Measurements from ENCODE around the gene GET4.
"Not testable (repeated sequence)": the region's sequence is repeated elsewhere in the genome, so short reads cannot be mapped to it uniquely, and the experiment has no call there.

GET4 gene

GRCh38 chr7:930975-931758 lies 54.8 kb downstream of the GET4 start:
- DNase-seq (ENCODE audit: low spot score), result no peak

DNA sequence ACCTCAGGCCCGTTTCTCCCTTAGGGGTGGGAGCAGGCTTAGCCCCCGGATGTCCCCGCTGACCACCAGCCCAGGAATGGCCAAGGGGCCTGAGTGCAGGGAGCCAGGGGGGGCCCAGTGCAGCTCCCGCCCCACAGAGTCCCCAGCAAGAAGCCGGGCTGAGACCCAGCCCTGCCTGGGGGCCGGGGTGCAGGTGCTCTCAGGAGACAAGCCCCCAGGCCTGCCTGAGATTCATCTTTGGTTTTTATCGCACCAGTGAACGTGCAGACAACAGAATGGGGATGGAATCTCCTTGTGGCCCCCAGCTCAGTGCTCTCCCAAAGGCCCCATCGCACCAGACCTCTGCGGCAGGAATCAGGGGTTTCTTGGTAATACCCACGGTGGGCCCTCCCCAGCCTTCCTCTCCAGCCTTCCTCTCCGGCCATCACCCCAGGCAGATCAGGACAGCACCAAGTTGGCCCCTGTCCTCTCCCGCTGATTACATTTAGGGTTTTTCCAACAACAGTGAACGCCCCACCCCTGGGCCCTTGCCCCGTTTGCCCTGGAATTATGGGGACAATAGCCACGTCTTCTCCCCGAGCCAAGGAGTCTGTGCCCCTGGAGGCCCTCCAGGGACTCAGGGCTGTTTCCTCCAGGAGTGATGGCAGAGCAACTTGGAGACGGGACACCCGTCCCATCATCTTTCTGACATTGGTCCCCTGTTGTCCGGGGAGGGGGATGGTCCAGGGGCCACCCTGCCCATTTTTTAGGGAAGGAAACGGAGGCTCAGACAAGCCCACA lies 55.7 kb downstream of the GET4 start:
- no peak for DNase-seq (ENCODE audit: low spot score)

DNA sequence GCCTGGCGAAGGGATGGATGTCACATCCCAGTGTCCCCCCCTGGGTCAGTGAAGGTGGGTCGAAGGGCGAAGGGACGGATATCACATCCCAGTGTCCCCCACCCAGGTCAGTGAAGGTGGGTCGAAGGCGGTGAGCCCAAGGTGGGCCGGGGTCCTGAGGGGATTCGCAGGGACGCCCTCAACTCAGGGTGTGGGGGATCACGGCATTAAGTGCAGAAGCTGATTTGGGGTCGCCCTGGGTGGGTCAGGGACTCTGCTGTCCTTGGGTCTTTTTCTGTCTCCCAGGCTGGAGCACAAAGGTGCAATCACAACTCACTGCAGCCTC lies 56.3 kb downstream of the GET4 start:
- no peak for DNase-seq (ENCODE audit: low spot score)

DNA sequence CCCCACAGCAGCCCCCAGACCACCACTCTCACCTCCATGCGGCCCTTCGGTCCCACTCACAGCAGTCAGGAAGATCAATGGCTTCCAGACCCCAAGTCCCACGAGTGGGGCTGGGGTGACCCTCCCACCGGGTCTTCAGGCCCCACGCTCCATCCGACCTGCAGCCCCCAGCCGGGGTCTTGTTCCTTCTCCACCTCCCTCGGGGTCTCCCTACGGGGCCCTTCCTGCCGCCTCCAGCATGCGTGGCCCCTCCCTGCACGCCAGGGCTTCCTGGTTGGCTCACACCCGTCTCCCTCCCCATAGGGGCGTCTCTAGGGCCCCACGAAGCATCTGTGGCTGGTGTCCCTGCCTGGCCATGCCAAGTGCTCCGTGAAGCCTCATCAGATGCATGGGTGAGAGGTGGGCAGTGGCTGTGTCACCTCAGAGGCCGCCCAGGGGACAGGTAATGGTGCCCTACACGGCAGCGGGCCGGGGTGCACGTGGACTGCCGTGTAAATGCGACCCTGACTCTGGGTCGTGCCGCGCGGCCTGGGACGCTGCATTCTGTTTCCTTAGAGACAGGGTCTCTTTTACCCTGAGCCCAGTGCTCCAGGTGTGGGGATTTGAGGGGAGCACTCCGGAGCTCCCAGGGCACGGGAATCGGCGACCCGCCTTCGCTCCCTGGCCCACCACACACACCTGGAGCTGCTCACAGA lies 58.3 kb downstream of the GET4 start:
- no peak for DNase-seq (ENCODE audit: low spot score)

DNA sequence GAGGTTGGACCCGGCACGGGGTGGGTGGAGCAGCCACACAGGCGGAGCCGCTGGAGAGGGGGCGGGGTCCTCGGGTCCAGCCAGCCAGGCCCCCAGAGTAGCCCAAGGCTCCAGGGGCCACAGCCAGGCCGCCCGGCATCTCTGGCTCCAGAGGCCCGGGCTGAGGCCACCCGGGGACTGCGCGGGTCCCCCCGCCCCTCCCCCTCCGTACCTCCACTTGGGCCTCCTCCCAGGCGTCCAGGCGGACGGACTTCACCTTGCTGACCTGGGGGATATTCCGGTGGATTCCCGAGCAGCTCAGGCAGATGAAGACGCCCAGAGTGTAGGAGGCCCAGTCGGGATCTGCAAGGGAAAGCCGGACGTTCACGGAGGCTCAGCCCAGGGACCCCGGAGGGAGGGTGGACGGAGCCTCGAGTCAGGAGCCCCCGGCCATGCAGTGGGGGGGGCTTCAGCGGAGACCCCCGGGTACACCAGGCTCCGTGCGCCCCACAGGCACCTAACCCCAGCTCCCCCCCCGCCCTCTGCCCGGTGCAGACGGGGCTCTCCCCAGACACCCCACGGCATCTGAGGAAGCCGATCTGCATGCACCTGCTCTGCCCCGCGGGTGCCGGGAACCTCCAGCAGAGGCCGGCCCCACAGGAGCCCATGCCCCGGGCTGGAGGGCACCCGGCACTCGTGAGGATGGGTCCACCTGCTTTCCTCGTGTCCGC lies 59.0 kb downstream of the GET4 start:
- no peak for DNase-seq (ENCODE audit: low spot score)

GRCh38 chr7:935874-936385 lies 59.6 kb downstream of the GET4 start:
- no peak for DNase-seq (ENCODE audit: low spot score)

DNA sequence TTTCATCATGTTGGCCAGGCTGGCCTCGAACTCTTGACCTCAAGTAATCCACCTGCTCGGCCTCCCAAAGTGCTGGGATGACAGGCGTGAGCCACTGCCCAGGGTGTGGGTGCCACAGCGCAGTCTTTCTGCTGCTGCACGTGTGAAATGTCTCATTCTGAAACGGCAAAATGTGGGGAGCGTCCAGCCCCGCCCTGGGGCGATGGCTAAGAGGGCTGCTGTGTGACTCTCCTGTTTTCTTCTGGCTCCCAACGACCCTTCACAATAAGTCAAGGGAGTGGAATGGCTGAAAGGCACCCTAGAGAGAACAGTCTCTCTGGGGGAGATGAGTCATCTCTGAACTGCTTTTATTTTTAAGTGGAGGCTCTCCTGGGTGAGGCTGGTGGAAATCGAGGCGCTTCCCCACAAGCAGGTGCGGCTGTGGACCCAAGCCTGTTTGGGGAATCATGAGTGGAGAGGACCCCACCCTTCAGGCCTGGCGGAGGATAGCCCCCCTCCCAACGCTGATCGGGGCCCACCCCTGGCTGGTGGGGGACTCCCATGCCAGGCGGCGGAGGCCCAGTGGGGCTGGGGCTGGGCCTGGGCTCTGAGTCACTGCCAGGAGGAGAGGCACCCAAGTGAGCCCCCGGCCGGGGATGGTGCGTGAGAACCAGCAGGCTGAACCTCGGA lies 60.2 kb downstream of the GET4 start:
- no peak for DNase-seq (ENCODE audit: low spot score)

- DNase-seq (ENCODE audit: low spot score), result no peak
Observed at GRCh38 chr7:937856-938484, 61.6 kb downstream of the GET4 start.

- DNase-seq (ENCODE audit: low spot score), result no peak
Observed at GRCh38 chr7:938546-939185, 62.3 kb downstream of the GET4 start.

DNA sequence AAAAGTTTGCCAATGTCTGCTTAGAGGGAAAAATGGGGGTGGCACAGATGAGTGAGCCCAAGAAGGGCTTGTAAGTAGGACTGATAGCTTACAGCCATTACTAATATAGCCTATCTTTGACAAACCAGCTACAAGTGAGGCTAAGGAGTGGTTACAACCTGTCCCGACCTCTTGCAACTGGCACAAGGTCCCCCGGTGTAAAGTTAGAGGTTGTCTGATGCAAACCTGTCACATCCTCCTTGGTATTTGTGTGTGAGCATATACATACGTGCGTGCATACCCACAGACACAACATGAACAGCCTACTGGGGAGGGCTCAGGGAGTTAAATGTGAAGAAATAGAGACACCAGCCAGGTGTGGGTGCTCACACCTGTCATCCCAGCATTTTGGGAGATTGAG lies 63.5 kb downstream of the GET4 start:
- no peak for DNase-seq (ENCODE audit: low spot score)

DNA sequence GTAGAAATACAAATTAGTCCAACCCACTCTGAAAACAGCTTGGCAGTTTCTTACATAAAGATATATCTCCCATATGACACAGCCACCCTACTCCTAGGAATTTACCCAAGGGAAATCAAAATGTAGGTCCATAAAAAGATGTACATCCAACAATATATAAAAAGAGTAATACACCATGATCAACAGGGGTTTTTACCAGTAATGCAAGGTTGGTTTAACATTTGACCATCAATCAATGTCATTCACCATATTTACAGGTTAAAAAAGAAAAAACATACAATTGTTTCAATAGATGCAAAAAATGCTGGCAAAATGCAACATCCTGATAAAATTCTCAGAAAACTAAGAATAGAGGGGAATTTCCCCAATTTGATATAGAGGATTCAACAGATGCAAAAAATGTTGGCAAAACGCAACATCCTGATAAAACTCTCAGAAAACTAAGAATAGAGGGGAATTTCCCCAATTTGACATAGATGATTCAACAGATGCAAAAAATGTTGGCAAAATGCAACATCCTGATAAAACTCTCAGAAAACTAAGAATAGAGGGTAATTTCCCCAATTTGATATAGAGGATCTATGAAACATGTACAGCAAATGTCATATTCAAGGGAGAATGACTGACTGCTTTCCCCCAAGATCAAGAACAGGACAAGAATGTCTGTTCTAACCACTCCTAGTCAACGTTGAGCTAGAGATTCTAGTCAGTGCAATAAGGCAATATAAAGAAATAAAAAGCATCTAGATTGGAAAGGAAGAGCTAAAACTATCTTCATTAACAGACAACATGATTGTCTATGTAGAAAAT lies 64.5 kb downstream of the GET4 start:
- DNase-seq (ENCODE audit: low spot score), result no peak

DNA sequence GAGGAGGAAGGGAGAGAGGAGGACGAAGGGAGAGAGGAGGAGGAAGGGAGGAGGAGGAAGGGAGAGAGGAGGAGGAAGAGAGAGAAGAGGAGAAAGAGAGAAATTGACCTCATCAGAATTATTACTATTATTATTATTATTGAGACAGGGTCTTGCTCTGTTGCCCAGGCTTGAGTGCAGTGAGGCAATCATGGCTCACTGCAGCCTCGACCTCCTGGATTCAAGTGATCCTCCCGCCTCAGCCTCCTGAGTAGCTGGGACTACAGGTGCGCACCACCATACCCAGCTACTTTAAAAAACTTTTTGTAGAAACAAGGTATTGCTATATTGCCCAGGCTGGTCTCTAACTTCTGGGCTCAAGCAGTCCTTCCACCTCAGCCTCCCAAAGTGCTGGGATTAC lies 67.4 kb downstream of the GET4 start:
- not testable (repeated sequence) for DNase-seq (ENCODE audit: low spot score)

GRCh38 chr7:944744-945143 lies 68.4 kb downstream of the GET4 start:
- no peak for DNase-seq (ENCODE audit: low spot score)

- DNase-seq (ENCODE audit: low spot score), result no peak
Observed at GRCh38 chr7:945147-945555, 68.8 kb downstream of the GET4 start.

DNA sequence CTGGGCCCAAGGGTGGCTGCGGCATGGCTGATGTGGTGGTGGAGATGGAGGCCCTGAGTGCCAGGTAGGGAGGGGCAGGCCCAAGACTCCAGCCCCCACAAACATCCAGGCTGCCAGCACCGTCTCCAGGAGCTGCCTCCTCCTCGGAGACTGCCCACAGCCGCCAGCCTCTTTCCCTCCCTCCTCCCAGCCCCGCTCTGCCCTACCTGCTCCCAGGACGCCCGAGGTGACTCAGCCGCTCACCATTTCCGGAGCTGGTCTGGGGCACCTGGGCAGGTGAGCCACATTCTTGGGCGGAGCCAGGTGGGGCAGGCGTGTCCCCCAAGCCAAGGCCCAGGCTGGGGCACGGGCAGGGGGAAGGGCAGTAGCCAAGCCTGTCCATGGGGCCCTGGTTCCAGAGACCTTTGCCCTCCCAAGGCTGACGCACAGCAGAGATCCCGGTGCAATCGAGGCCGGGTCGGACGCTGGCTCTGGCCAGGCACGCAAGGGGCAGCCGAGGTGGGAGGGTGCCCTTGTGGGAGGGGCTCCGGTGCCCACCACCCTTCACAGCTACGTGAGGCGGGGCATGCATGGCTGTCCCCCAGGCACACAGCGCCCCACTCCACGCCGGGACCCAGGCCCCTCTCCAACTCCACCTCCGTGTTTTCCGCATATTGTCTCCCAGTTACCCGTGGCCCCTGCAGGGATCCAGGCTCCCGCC lies 69.4 kb downstream of the GET4 start:
- DNase-seq (ENCODE audit: low spot score), result no peak

Data from ecto neural progenitor cell (in vitro differentiated cells).